HL-60 (cell line): ENCODE results near the gene ARHGAP29.

Experiments
- GABPA ChIP-seq: IDR thresholded peaks from 2 replicates; pipeline ENCODE4 v1.6.1; 2012; ENCODE audit warnings: low read depth
- POLR2AphosphoS5 ChIP-seq: IDR thresholded peaks from 2 replicates; pipeline ENCODE4 v1.6.1; 2012; ENCODE audit warnings: low read depth
- SPI1 ChIP-seq: IDR thresholded peaks from 2 replicates; pipeline ENCODE4 v1.6.1; 2012; ENCODE audit warnings: low read depth, mild to moderate bottlenecking, borderline replicate concordance
- TF ChIP-seq, protein P1 (sequence below): IDR thresholded peaks from one replicate; pipeline ENCODE4 v1.5.1; 2011; ENCODE audit warnings: low read length, control low read depth, inconsistent platforms; ENCODE audit not compliant: insufficient read depth

- TF ChIP-seq, protein P1, sequence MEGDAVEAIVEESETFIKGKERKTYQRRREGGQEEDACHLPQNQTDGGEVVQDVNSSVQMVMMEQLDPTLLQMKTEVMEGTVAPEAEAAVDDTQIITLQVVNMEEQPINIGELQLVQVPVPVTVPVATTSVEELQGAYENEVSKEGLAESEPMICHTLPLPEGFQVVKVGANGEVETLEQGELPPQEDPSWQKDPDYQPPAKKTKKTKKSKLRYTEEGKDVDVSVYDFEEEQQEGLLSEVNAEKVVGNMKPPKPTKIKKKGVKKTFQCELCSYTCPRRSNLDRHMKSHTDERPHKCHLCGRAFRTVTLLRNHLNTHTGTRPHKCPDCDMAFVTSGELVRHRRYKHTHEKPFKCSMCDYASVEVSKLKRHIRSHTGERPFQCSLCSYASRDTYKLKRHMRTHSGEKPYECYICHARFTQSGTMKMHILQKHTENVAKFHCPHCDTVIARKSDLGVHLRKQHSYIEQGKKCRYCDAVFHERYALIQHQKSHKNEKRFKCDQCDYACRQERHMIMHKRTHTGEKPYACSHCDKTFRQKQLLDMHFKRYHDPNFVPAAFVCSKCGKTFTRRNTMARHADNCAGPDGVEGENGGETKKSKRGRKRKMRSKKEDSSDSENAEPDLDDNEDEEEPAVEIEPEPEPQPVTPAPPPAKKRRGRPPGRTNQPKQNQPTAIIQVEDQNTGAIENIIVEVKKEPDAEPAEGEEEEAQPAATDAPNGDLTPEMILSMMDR, result no peak
- TF ChIP-seq POLR2AphosphoS5 (no peak), SPI1 (no peak), GABPA (no peak)
Measured at GRCh38 chr1:94286864-94287437, 49.6 kb upstream of the ARHGAP29 start.
